ENCODE results near the gene TM7SF2.

Gene TM7SF2

DNA sequence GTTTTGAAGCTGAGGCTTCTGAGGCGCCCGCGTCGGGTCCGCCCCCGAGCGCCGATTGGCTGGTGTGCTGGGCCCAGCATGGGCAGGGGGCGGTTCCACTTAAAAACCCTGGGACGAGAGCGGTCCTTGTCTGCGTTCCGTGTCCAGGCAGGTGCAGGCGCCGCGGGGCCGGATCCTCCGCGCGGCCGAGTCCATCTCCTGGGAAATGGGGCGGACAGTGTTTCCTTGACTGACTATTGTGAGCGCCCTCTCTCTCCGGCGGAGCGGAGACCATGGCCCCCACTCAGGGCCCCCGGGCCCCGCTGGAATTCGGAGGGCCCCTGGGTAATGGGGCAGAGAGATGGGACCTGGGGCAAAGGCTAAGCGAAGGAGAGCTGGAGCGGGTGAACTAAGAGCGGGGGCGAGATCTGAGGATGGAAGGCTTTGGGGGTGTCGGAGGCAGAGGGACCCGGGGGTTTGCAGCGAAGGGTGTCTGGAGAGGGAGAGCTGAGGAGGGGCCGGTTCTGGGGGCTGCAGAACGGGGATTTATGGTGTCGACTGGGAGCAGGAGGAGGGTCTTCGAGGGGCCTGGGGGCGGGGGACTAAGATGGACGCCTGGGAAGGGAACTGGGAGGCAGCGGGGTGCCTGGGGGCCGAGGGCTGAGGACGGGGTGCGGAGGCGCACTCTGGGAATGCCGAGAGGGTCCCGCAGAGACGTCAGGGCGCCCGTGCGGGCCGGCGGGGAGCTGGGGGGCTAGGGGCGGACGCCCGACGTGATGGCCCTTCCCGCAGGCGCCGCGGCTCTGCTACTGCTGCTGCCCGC lies at the start of gene TM7SF2:
Gene TM7SF2, plus strand, starts transcription at position 129 of the 802 bp plus-strand sequence. Its CDS starts 144 bp downstream, at position 273.
- peak; percentile 94 for DNase-seq

DNA sequence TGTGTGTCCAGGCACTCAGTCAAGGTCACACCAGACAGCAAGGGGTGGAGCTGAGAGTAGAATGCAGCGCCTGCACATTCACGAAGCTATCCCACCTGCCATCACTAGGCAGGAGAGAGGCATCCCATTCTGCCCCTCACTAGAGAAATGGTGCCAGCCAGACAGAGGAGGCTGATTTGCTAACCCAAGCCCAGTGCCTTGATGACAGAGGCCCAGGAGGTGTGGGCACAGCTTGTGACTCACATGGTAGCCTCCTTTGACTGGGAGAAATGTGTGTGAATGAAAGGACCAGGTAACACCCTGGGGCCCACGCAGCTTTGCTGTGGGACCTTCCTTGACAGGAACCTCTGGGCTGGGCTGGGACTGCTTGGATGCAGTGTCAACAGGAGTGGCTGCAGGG lies 48.1 kb upstream of the TM7SF2 start:
- no peak for DNase-seq

DNA sequence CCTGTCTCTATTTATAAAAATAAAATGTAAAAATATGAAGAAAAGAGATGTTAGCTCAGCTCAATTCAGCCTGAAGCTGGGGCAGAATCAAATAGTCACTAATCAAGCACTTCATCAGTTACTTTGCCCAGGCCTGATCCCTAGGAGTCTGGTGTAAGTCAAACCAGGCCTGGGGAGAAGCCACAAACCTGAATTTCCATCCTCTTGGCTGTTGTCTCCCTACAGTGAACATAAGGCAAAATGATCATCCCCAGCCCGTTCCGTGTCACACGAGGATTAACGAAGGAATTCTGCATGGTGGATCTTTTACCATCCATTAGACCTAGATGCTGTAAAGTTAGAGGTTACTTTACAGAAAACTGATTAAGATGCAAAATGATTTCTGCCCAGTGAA lies 46.8 kb upstream of the TM7SF2 start:
- DNase-seq, result no peak

DNA sequence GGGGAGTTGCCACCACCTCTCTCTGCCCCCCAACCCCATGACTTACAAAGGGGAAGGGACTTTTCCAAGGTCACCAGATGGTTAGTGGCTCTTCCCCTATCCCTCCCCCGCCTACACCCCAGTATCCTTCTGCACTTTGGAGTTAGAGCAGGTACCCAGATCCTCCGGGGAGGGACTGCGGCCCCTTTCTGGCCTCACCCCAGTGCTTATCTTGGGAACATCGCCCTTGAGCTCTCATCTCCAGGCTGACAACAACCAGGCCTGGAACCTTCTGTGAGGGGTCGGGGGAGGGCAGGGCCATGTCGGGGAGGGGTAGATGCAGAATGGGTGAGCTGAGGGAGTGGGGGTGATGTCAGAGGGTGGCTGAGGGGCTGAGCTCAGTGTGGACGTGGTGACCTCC lies 45.8 kb upstream of the TM7SF2 start:
- DNase-seq, result no peak

DNA sequence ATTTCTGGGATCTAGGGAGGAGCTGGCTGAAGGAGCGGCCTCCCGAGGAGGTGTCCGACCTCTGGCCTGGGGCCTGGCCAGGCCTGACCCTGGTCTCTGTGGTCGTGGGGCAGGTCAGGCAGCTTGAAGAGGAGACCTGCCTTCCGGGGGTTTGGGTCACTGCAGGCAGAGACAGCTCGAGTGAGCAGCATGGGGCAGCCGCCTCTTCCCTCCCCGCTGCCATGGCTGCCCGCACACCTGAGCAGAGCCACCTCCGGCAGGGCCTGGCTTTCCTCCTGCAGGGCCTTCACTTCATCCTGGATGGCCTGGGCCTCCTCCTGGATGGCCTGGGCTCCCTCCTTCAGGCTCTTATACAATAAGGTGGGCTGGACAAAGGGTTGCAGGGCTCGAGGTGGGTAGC lies 45.4 kb upstream of the TM7SF2 start:
- no peak for DNase-seq

DNA sequence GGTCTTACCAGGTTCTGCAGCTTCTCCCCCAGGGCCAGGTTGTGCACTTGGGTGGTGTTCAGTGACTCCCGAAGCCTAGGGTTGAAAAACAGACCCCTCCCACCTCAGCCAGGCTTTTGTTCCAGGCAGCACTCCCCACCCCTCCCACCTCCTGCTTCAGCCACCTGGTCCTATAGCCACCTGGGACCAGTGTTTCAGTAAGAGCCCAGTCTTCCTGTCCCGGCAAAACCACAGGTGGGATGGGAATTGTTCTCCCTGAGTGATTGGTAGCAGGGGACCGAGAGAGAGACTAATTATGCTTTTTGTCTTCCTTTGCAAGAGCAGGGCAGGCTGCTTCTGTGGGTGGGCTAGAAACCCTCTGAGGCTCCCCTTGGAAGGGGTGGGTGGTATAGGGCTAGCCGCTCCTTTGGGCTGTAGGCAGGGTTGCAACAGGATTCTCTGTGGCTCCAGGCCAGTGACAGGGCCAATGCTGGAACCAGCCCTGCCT lies 44.8 kb upstream of the TM7SF2 start:
- no peak for DNase-seq

DNA sequence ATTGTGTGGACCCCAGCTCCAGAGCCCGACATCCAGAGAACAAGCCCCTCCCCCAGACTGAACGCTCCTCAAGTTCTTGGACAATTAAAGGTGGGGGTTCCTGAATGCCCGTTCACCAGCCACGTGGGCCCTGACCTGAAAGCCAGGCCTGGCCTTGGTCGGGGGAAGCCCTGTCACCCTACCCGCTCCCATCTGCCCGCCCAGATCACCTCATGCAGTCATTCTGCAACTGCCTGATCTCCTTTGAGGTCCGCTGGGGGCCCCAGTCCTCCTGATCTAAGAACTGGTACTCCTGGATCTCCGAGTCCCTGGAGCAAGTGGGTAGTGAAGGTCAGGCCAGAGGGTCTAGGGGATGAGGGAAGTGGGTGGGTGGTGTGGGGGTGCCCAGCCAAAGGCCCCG lies 44.2 kb upstream of the TM7SF2 start:
- no peak for DNase-seq

DNA sequence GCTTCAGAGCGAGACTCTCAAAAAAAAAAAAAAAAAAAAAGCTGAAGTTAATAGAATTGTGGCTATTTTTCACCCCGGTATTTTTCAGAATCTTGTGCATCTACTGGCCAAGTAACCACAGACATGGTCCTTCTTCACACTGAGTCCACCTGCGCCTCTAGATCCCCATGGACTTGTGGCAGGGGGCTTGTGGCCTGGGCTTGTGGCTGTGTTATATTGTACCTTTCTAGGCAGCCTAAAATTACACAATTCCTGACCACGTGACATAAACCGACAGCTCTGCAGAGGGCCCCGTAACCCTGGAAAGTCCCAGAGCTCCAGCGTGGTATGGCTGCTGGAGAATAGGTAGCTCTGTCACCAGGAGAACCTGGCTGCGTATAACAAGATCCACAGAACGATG lies 42.5 kb upstream of the TM7SF2 start:
- no peak for DNase-seq

DNA sequence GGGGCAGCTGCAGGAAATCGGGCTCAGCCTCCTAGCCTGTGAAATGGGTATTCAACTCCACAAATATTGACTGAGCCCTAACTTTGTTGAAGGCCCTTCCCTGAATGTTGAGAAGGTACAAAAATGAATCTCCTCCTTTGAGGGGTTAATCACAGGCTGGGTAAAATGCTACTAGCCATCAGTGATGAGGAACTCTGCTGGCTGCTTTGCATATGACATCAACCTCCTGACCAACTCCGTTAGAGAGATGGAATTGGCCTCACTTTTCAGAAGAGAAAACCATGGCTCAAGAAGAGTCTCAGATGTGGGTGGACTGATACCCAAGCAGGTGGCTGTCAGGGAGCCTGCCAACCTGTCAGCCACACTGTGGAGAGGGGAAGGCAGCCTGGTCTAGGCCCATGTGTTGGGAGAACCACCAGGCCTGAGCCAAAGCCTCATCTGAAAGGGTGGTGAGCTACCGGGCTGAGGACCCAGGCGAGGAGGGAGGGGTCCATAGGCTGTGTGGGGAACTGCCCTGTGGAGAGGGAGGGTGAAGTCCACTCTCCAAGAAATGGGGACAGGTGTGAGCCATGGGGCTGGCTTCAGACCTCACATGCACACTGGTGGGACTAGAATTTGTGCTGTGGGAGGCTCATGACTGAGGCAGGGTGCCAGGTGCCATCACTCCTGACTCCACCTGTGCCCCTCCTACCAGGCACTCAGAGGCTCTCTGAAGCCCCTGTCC lies 39.6 kb upstream of the TM7SF2 start:
- DNase-seq, result no peak

DNA sequence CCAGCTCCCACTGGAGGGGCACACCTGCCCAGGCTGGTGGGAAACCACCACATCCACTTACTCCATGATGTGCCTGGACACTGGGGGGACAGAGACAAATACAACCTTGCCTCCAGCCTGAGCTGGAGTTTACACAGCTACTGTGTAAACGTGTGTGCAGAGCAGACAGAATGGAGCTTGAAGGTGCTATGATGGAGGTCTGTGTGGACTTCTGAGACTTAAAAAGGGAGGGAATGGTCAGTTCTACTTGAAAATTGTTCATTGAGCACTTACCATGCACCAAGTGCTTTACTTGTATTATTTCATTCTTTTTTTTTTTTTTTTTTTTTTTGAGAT lies 39.1 kb upstream of the TM7SF2 start:
- no peak for DNase-seq

DNA sequence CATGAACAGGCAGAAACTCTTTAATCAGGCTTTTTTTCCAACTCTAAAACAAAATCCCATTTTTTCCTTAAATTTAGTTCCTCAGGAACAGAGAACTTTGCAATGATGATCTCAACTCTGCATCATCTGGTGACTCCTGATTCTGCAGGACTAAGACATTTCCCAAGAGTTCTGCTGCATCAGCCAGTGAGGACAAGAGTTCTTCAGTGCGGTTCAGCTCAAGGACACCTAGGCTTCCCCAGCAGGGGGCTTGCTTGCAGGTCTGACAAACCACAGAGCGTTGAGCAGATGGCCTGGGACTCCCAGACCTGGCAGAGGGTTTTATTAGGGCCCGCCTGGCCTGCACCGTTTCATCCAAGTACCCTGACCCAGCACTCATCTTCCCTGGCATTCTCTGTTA lies 34.2 kb upstream of the TM7SF2 start:
- no peak for DNase-seq

DNA sequence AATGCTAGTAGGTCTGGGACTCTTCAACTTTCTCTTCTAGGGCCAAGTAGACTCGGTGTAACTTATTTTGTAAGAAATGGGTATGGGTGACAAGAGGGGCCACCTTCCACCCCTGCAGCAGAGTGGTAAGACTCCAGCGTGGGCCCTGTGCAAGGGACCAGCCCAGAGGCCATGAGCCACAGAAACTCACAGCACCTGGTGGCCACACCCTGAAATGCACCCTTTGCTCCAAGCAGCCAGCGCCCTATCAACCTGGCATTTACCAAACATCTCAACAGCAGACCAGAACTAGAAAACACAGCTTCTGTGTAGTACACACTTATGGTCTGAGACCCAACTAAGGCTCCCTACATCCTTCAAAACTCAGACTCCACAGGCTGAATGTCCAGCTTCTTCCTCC lies 33.5 kb upstream of the TM7SF2 start:
- peak; percentile 61 for DNase-seq

DNA sequence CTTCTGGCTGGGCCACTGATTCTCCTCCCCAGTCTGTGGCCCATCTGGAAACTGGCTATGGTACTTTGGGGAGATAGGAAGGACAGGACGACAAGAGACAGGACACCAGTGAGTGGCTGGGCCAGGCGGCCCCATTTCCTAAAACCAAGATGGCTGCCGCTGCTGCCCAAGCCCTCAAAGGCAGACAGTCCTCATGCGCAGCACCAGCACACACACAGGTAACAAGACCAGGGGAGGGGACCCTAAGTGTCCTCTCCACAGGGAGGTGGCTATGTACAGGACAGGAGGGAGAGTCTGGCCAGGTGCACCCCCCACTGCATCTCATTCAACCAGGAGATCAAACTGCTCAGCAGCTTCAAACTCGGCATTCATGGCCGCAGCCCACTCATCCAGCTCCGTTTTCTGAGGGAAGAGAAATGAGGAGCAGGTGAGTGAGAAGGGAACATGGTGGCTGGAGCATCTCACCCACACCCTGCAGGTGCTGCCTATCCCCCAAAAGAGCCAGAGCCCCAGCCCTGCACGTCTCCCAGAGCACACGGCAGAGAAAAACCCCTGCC lies 32.8 kb upstream of the TM7SF2 start:
- DNase-seq, result no peak

DNA sequence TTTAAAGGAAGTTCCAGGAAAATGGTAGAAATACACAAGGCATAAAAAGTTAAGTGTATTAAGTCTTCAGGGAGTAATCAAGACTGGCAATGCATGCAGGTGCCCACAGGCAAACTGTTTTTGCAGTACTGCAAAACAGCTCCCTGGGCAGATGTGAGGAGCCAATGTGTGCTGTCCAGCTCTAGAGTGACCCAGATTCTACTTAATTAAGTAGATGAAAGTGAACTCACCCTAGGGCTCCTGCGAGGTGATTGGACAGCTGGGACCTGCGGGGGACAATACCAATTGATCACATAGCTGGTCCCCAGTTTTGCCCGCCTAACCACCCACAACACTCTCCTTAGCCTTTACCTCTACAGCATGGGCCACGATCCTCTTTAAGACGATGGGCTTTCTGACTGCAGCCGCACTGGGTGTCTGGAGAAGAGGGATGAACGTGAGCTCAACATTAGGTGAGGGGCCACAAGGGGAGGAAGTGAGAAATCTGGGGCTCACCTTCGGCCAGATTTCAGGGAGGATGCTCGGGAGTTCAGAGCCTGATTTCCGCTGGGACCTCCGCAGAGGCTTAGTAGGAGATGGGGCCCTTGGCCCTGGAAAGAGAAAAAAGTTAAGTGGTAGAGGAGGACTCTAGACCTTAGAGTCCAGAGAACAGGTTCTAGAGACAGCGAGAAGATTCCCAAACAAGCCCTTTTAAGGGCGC lies 28.4 kb upstream of the TM7SF2 start:
- DNase-seq, result no peak

DNA sequence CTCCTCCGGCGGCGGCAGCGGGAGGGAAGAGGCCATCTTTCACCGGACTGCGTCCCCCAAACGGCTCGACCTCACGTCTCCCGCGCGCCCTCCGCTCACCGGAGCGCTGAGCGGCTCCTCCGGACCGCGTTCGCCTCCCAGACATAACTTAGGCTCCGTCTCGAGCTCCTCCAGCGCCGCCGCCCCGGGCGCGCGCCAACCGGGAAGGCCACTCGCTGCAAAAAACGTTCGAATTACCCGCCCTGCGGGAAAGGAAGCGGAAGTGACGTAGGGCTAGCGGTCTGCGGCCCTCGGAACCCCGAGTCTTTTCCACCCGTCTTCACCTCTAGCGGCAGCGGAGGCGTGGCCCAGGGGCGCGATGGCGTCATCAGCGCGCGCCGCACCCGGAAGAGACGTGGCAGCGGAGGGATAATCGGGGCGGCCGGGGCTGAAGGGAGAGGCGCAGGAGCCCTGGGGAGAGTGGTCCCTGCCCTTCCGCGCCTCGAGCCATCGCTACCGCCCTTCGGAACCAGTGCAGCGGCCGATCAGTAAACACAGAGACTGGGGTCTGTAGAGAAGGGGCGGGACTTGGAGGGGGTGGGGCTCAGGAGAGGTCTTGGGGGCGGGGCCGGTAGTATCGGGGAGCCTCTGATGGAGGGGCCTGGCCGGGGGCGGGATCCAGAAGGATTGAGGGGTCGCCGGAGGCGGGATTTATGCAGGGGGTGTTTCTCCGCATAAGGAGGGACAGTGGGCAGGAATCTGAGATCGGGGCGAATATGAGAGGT lies 27.7 kb upstream of the TM7SF2 start, which contains the start of the genes CDCA5 and ZFPL1:
Gene CDCA5, minus strand, starts transcription at position 207 of the 764 bp plus-strand sequence. Its CDS starts 62 bp downstream, at position 145.
Gene ZFPL1, plus strand, starts transcription at position 389 of the 764 bp plus-strand sequence. CDS start 477 bp downstream, outside the sequence.
- DNase-seq, result peak; percentile 92

DNA sequence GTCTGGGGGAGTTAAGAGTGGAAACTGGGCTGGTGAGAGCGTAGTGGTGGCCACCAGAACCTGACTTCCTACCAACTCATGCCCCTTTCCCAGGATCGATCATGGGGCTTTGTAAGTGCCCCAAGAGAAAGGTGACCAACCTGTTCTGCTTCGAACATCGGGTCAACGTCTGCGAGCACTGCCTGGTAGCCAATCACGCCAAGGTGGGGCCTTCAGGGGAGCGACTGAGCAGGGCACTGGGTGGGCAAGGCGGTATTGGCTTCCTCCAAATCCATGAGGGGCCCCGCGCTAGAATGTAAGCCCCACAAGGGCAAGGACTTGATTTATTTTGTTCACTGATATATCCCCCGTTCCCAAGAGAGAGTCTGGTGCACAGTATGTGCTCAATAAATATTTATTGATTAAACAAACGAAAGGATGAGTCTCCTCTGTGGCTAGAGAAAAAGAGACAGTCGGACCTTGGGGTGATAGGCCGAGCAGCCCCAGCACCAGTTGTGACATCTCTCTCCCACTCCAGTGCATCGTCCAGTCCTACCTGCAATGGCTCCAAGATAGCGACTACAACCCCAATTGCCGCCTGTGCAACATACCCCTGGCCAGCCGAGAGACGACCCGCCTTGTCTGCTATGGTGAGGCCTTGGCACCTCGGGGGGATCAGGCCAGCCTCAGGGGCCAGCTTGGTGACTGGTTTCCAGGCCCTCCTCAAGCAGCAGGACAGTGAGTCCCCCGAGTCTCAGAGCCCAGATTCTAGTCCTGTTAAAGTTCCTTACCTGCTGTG lies 26.9 kb upstream of the TM7SF2 start:
- DNase-seq, result no peak

DNA sequence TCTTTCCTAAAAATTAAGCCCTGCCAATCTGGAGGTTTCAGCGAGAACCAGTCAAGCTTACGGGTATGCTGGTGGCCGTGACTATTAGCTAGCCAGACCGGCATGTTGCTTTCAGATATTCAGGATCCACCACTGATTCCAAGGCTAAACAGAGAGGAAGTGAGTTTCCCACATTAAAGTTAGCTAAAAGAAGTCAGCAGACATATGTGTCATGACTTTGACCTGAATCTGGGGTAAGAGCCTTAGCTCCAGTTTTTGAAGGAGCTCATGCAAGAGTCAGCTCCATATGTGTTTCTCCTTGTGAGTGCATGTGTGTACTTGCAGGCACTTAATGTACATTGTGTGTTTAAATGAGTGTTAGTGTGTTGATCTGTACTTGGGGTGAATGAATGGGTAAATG lies 26.2 kb upstream of the TM7SF2 start:
- no peak for DNase-seq

DNA sequence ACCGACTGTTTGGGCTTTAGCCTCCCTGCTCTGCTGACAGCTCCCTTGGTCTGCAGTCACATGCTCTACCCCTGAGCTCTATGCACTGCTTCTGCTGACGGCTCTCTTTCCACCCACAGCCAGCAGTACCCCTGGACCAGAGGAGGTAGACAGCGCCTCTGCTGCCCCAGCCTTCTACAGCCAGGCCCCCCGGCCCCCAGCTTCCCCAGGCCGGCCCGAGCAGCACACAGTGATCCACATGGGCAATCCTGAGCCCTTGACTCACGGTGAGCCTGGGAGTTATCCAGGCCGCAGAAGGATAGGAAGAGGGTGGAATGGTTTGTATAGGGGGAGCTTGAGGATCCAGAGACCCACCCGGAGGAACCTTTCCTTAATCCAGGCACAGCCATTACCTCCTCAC lies 24.9 kb upstream of the TM7SF2 start:
- DNase-seq, result no peak

DNA sequence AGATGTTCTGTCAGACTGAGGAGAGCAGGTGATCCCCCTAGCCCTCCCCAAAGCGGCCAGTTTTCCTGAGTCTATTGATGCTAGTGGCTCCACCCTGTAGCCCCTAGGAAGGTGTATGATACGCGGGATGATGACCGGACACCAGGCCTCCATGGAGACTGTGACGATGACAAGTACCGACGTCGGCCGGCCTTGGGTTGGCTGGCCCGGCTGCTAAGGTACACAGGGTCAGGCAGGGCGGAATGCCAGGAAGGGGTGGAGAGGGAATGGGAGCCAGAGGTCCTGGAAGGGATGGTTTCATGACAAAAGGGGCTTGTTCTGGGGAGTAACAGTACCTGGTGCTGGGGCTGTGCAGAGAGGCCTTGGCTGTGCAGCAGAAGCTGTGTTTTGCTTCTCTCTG lies 24.5 kb upstream of the TM7SF2 start:
- DNase-seq, result no peak

DNA sequence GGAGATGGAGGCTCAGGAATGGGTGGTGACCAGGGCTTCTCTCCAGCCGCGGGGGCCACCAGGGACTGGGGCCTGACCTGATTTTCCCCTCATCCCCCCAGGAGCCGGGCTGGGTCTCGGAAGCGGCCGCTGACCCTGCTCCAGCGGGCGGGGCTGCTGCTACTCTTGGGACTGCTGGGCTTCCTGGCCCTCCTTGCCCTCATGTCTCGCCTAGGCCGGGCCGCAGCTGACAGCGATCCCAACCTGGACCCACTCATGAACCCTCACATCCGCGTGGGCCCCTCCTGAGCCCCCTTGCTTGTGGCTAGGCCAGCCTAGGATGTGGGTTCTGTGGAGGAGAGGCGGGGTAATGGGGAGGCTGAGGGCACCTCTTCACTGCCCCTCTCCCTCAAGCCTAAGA lies 23.8 kb upstream of the TM7SF2 start:
- no peak for DNase-seq

DNA sequence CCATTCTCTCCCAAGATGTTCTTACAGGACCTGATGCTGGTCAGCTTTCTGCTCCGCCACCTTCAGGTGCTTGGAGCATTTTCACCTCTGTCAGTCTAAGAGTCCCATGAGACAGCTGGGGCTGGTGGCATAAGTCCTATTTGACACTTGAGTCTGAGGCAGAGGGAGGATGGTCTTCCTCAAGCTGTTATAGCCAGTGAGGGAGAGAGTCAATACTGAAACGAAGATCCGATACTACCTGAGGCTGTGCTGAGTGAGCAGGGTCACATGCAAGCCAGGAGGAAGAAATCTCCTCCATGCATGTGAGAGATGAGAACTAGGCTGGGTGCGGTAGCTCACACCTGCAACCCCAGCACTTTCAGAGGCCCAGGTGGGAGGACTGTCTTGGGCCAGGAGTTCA lies 22.1 kb upstream of the TM7SF2 start:
- no peak for DNase-seq

DNA sequence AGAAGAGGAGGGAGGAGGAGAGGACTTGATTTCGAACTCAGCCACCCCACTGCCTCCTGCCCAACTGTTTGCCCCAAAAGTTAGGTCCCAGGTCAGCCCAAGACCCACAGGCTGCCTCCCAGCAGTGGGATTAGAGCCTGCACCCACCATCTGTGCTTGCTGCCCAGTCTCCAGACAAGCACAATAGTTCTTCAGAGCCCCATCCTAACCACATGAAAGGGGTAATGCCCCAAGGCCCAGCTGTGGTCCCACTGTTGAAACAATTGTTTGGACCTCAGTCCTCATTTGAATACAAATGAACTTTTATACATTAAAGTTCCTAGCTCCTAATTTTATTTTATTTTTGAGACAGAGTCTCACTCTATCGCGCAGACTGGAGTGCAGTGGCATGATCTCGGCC lies 21.0 kb upstream of the TM7SF2 start:
- DNase-seq, result no peak
